HG02588 (cell line): Measurements from ENCODE around the gene SULT2B1.

Source experiments
- ATAC-seq: cut with Tn5 transposase; IDR thresholded peaks from one replicate; pipeline ENCODE4 v1.9.1; 2021; ENCODE audit warnings: mild to moderate bottlenecking, moderate library complexity; ENCODE audit not compliant: unreplicated experiment

The SULT2B1 gene

DNA sequence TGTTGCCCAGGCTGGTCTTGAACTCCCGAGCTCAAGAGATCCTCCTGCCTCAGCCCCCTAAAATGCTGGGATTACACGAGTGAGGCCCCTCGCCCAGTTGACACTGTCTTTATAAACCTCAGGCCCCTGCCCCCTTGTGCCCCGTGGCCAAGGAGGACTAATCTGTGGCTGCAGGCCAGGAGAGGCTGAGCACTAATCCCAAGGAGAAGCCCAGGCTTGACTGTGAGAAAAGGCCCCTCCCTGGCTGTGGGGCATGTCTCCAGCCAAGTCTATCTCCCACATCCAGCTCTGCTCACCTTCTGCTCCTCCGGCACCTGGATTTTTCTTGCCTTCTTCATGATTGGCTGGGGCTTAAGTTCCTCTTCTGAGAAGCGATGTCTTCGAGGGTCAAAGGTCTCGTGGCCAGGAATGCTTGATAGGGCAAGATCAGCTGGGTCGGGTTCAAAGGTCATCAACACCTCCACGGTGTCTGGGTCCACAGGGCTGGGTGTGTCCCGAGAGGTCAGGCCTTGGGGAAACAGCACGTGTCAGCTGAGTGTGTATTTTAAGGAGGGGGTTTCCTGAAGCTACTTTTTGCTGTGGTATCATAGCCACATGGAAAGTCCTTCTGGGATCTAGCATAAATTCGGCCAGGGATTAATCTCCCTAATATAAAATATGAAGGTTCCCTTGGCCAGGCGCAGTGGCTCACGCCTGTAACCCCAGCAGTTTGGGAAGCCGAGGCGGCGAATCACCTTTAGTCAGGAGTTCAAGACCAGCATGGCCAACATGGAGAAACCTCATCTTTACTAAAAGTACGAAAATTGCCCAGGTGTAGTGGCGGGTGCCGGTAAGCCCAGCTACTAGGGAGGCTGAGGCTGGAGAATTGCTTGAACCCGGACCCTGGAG is 81.4 kb downstream of the SULT2B1 start:
- no peak for ATAC-seq

DNA sequence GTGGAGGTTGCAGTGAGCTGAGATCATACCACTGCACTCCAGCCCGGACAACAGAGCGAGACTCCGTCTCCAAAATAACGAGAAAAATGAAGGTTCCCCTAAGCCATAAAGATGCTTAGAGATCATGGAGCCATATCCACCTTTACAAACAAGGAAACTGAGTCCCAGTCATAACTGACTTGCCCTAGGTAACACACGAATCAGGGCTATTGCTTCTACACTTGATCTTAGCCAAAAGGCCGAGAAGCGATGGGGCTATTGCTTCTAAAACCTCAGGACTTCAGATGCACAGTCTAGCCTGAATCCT is 82.0 kb downstream of the SULT2B1 start:
- ATAC-seq = no peak

DNA sequence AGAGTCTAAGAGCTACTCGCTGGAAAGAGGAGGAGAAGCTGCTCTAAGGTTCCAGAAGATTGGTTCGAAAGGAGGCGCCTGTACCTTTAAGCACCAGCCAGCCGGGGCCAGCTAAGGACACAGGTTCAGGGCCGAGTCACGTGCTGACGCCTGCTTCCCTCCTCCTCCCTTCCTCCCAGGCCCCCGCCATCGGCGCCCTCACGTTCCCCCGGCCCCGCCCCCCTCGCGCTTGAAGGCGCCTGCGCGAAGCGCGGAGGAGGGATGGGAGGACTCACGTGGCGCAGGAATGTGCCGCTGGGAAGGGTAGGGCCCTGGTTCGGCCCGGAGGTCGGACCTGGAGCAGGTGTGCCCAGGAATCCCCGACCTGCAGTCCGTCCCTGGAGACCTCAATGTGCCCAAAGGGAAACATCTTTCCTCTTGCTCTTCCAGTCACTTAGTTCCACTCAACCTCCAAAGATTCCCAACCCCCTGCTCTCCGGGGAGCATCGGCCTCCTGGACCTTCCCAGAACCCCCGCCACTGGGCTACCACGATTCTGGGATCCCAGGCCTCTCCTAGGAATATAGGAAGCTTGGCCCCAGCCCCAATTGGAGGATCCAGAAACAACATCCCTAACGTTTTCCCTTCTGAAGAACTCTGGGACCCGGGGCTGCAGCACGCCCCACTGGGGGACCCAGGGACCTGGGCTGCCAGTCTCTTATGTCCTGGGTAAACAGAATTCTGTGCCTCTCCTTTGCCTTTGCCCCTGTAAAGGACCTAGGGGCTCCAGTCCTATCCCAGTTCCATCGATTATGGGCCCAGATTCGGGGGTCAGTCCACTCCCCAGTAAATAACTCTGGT is 82.7 kb downstream of the SULT2B1 start:
- ATAC-seq = peak; percentile 30

DNA sequence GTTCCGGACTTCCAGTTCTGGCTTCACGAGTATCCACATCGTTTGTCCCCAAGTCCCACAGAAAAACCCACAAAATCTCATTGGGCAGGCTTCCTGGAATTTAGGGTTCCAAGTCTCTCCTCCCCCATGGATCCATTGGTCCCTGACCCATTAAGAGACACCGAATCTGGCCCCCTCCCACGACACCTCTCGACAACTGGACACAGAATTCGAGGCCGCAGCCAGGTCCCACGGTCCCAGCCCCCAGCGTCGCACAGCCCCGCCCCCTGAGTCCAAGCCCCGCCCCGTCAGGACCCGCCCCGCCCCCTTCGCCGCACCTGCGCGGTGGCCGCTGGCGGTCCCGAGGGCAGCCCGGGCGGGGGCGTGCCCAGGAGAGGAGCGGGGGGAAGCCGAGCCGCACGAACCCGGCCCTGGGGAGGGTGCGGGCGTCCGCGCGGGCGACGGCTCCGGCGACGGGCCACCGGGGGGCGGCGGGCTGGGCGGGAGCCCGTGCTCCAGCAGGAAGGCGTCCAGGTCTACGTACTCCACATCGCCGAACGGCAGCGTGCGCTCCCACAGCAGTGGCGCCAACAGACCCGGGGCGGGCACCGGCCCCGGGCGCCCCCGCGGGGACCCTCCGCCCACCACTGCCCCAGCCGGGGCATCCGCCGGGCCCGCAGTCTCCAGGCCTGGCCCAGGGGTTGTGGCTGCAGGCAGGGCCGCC is 83.4 kb downstream of the SULT2B1 start:
- peak; percentile 24 for ATAC-seq

DNA sequence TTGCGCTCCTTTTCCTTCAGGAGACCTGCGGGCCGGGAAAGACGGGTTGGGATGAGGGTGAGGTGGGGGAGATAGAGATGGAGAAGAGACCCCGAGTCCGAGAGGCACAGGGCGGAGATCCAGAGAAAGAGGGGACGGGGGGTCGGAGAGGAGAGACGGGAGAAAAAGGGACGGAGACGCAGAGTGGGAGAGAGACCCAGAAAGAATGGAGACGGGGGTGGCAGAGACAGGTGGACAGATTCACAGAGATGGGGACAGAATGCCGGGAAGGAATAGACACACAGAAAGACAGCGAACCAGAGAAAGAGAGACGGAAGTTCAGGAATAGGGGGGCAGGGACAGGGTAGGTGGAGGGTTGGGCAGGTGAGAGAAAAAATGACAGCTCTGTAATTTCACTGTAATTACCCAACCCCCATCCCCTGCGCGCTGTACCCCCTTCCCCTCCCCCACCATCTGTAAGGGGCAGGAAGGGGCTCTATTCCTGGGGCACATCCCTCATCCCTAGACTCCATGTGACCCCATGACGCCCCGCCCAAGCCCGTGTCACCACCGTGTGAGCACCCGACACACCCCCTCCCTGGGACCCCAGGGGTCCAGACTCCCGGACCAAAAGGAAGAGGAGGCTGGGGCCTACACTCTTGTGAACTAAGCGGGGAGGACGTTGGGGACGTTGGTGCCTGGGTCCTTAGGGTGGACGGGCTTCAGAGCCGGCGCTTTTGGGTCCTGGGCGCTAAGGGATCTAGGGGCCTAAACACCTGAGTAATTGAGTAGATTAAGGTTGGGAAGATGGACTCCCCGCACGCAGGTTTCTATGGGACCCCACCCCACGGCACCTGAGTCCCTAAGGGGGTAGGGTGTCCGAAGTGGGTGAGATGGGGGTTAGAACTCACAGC is 84.2 kb downstream of the SULT2B1 start:
- ATAC-seq = no peak

DNA sequence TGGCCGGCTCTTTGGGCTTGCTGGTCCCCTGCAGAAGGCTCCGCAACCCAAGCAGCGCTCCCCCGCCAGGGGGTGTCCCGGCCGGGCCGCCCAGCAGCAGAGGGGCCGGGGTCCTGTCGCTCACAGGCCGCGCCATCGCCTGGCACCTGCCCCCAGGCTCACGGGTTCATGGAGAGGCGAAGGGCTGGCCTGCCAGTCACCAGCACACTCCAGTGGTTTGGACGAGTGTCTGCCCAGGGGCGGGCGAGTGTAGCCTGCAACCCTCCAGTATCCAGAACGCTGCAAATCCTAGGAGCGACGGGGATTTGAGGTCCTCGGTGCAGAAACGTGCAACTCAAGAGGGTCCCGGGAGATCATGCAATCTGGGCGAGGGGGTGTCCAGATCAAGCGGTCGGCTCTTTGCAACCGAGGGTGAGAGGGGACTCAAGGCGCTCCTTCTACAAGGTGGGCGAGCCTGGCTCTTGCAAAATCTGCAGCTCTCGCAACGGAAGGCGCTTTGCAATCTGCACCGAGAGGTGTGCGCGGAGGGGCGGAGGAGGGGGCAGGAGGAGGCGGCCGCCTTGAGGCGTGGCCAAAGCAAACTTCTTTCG is 85.0 kb downstream of the SULT2B1 start, which contains the start of gene DBP:
DBP (minus strand) TSS at position 521 of the 590 bp plus-strand sequence; CDS start at position 136, 385 bp downstream.
- no peak for ATAC-seq

DNA sequence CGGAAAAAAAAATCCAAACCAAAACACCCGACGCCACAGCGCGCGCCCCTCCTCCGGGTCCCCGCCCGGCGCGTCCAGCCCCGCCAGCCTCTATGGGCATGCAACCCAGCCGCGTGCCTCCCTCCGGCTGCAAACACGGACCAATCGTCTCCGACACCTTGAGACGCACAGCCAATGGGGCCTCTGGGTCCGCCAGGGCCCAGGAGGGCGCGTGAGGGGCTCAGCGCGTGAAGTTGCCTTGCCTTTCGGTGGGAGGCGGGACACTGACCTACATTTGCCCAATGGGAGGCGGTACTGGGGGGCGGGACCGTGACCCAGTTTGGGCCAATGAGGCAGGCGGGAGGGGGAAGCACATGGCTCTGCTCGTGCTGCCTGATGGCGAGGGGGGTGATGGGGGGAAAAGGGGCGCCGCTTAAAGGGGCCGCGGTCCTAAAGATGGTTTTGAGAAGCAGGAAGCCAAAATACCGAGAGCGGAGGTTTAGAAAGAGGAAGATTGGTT is 85.5 kb downstream of the SULT2B1 start:
- ATAC-seq = peak; percentile 66

DNA sequence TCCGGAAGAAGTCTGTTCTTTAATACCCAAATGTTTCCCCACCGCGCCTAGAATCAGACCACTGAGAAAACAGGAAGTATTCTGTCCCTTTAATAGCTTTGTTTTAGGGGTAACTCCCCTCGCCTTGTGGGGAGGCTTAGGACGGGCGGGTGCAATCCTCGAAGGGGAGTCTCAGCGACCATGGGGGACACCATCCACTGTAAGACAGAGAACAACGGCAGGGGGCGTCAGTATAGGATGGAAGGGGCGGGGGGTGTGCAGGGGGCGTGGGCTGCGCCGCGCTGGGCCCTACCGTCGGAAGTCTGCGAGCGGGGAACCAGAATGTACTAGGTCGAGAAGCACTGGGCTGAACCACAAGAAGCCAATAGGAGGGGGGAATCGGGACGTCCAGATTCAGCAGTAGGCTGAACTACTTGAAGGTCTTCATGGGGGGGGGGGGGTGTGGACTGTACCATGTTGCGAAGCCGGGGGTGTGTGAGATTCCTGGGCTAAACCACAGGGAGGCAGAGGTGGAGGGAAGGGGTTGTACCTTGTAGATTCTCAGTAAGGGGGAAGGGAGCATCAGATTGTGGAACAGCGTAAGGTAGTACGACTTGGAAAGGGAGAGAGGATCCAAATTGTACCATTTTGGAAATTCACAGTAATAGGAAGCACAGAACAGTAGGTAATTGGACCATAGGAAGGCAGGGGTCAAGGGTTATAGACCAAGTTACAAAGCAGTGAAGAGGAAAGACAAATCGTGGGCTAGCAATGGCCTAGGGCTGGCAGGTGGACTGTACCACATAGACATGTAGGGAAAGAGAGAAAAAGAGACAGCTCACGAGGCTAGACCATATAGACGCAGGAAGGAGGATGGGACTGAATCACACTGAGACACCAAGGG is 86.2 kb downstream of the SULT2B1 start:
- peak; percentile 7 for ATAC-seq

DNA sequence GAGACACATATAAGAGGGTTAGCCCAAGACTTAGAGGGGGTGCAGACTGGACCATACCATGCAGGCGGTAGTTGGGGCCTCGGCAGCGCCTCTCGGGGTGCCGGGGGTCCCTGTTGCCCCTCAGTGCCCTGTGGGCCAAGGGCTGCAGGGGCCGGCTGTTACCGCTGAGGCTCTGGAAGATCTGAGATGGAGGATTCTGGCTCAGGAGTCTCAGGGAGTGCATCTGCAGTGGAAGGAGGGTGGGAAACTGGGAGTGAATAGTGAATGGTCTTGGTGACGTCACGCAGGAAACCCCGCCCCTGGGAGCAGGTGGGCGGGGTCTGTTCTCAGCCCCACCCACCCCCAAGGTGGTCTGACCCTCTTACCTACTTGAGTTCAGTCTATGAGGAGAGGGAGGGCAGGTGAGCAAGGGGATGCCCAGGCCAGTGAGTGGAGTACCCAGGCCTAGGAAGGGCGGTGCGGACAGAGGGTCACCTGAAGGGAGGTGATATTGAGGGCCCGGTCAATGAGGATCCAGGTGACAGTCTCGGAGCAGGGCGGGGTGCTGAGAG is 86.9 kb downstream of the SULT2B1 start:
- no peak for ATAC-seq

DNA sequence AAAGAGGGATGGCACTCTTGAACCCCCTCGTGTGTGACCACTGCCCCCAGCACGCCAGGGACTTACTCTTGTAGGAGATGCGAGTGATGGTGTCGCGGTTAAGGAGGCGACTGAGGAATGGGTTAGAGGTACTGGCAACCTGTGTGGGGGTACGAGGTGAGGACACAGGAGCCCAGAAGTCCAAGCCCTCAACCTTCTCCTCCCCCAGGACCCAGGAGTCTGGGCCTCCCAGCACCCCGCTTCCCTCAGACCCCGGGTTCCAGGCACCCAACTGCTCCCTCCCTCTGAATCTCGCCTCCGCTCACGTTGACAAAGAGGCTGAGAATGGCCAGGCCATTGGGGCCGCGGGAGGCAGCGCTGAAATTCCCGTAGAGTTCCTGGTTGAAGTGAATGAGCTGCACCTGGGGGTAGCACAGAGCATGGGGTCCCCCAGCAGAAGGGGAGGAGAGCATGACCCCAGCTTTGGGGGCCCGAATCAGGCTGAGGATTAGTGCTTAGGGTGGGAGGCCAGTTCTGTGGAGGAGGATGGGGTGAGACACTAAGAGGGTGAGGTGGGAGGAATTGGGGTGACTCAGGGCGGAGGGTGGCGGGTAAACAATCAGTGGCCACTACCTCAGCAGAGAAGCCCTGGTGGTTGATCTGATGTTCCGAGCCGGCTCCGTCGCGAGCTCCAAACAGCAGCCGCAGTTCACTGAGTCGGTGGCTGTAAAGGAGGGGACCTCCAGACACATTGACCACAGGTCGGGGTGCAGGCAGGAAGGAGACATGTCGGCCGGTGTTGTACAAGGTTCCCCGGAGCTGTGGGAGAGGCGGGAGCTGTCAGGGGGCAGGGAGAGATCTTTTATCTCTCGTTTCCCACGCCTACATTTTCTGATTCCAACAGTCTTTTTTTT is 87.8 kb downstream of the SULT2B1 start:
- no peak for ATAC-seq

DNA sequence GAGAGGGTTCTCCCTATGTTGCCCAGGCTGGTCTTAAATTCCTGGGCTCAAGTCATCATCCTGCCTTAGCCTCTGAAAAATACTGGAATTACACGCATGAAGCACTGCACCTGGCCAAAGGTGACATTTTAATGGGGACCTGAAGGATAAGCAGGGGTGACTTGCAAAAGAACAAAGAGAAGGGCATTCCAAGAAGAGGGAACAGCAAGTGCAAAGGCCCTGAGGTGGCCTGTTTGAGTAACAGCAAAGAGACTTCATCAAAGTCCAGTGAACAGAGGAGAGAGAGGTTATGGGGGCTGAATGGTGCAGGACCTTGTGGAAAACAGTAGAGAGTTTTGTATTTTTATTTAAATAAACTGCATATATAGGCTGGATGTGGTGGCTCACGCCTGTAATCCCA is 89.9 kb downstream of the SULT2B1 start:
- ATAC-seq = no peak

DNA sequence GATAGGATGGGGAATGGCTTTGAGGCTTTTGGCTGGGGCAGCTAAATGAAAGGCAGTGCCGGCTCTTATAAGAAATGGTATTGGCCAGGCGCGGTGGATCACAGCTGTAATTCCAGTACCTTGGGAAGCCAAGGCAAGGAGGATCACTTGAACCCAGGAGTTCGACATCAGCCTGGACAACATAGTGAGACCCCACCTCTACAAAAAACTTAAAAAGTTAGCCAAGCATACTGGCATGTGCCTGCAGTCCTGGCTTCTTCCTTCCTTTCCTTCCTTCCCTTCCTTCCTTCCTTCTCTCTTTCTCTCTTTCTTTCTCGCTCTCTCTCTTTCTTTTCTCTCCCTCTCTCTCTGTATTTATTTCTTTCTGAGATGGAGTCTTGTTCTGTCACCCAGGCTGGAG is 90.9 kb downstream of the SULT2B1 start:
- ATAC-seq = no peak

DNA sequence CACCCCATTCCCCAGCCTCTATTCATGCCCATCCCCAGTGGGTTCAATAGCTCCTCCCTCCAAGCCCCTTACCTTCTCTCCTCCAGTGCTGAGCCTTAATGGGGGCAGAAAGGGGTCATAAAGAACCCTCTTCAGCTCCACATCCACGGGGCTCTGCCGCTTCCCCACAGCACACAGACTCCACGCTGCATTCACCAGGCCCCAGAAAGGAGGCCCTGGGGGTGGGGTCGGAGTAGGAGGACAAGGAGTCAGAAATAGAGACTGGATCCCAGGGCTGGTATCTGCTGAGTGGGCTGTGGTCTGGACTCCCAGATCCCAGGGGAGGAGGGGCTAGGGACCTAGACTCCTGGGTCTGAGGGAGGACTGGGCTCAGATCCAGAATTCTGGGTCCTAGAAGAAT is 92.4 kb downstream of the SULT2B1 start:
- no peak for ATAC-seq

DNA sequence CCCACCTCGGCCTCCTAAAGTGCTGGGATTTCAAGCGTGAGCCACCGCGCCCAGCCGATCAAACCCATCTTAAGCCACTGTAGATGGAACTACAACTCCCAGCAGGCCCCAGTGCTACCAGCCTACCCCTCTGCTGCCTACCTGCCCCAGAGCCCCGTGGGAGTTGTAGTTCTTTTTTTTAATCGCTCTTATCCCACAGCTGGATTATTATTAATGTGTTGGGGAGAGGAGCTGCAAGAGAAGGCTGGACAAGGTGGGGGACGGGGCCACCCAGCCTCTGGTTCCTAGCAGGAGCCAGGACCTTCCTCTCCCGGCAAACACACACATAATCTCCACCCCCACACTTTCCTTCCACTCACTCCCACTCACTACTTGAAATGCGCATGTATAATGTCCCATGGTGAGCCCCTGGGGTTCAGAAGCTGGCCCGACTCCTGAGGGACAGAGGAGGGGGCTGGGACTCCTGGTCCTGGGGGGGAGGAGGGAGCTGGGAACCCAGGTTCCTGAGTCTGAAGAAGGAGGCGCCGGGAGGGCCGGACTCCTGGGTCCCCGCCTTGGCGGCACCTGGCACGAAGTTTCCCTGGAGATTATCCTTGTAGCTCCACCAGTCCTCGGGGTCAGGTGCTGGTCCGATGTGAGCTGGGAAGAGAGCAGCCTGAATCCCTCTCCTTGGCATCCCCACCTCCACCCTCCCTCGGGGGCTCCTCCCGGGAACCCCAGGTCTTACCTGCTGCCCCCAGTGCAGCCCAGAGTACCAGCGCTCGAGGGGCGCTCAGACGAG is 93.1 kb downstream of the SULT2B1 start:
- no peak for ATAC-seq

DNA sequence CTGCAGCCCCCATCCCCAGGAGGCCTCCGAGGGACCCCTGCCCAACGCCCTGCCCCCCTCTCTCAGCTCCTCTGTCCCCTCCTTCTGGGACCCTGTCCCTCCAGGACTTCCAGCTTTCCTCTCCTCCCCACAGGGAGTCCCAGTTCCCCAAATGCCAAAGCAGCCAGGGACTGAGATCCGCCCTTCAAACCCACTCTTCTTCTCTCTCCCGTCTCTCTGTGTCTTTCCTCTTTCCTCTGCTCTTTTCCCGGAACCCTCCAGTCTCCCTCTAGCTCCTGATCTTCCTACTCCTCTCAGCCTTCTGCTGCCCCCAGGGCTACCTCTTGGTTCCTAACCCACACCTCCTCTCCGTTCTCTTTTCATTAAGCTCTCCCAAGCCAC is 93.6 kb downstream of the SULT2B1 start:
- ATAC-seq = no peak

DNA sequence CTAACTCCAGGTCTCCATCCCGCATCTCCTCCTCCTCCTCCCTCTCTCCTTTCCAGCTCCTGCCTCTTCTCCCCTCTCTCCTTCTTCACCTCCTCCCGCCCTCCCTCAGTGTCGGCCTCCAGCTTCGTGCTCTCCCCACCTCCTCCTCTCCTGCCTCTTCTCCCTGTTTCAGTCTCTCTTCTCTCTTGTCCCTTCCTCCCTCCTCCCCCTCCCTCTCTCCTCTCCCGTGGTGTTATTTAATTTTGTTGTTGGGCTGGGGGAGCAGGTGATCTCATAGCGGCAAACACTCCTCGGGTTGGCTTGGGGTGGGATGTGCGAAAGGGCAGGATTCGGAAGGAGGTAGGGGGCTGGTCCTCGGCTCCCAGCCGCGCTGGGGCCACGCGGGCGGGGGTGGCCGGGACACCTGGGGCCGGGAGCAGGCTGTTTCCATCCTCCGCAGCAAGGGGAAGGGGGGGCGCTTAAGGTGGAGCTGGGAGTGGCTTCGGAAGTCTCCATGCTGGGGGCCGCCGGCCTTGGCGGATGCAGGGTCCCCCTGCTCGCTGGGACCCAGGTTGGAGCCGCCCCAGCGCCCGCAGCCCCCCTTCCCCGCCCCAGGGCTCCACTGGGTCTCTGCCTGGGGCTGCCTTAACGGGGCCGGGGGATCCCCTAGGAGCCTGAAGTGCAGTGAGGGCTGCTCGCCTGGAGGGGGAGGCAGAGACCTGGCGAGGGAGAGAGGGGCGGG is 94.2 kb downstream of the SULT2B1 start, which contains the start of gene CA11:
CA11 (minus strand) TSS at position 187 of the 721 bp plus-strand sequence. CDS start 555 bp downstream, outside the sequence.
- ATAC-seq = peak; percentile 69
